Mammary epithelial cell (primary cell): ENCODE measurements around the gene ATP11A.

Source experiments
- EZH2 ChIP-seq: IDR thresholded peaks from 2 replicates; pipeline ENCODE4 v1.6.1; 2012; ENCODE audit warnings: low read length, inconsistent platforms, borderline replicate concordance
- TF ChIP-seq, protein P1 (sequence below), 2 donors: IDR thresholded peaks in 1 of 2; conservative IDR thresholded peaks in 1 of 2; 2 replicates each; pipeline ENCODE4 v1.5.1; 2011 to 2012; ENCODE audit warnings: inconsistent platforms in 2 of 2, low read length in 2 of 2, mild to moderate bottlenecking in 2 of 2, control low read depth in 1 of 2, low read depth in 1 of 2; ENCODE audit not compliant: insufficient read depth in 1 of 2; ENCODE audit errors: extremely low read depth in 1 of 2

DNA sequence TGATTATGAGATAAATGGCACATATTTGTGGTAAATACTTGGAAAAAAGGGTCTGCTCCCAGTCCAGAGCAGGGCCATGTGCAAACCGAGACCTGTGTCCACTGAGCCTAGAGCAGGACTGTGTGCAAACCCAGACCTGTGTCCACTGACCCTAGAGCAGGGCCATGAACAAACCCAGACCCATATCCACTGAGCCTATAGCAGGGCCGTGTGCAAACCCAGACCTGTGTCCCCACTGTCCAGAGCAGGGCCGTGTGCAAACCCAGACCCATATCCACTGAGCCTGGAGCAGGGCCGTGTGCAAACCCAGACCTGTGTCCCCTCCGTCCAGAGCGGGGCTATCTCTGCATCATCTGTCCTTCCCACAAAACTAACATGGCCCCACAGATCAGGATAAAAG lies 136.0 kb downstream of the ATP11A start:
- no peak for TF ChIP-seq EZH2
- TF ChIP-seq, protein P1, sequence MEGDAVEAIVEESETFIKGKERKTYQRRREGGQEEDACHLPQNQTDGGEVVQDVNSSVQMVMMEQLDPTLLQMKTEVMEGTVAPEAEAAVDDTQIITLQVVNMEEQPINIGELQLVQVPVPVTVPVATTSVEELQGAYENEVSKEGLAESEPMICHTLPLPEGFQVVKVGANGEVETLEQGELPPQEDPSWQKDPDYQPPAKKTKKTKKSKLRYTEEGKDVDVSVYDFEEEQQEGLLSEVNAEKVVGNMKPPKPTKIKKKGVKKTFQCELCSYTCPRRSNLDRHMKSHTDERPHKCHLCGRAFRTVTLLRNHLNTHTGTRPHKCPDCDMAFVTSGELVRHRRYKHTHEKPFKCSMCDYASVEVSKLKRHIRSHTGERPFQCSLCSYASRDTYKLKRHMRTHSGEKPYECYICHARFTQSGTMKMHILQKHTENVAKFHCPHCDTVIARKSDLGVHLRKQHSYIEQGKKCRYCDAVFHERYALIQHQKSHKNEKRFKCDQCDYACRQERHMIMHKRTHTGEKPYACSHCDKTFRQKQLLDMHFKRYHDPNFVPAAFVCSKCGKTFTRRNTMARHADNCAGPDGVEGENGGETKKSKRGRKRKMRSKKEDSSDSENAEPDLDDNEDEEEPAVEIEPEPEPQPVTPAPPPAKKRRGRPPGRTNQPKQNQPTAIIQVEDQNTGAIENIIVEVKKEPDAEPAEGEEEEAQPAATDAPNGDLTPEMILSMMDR (conservative IDR thresholded peaks at IDR 0.05 in 1 of 2, IDR thresholded peaks at IDR 0.05 in 1 of 2; ENCODE audit: extremely low read depth in 1 of 2, insufficient read depth in 1 of 2, low read depth in 1 of 2, low read length in 2 of 2) = no peak
